Sigmoid colon (tissue), 4 donors: ENCODE results near the gene SLC5A11.

ENCODE experiments used
- CTCF ChIP-seq, 4 experiments: fragments of 450-650 bp in 3 of 4; fragments of 200-600 bp in 1 of 4; IDR thresholded peaks; one replicate each; pipeline ENCODE4 v1.5.1; 2016 to 2019; ENCODE audit warnings: antibody characterized with exemption in 4 of 4, mild to moderate bottlenecking in 3 of 4, moderate library complexity in 2 of 4
- POLR2A ChIP-seq, 2 donors: fragments of 450-650 bp; IDR thresholded peaks; one replicate each; pipeline ENCODE4 v1.6.1; 2016; ENCODE audit warnings: antibody characterized with exemption in 2 of 2, mild to moderate bottlenecking in 2 of 2, moderate library complexity in 2 of 2
- POLR2AphosphoS5 ChIP-seq, 4 donors: sonication (generic); formaldehyde crosslinking; IDR thresholded peaks; one replicate each; pipeline ENCODE4 v1.6.1; 2017; ENCODE audit warnings: antibody characterized with exemption in 4 of 4

GRCh38 chr16:24957887-24958286, 112.1 kb downstream of the SLC5A11 start:
- no peak for TF ChIP-seq CTCF (IDR thresholded peaks at IDR 0.05)
- TF ChIP-seq POLR2A (IDR thresholded peaks at IDR 0.05) = no peak
- TF ChIP-seq POLR2AphosphoS5 (IDR thresholded peaks at IDR 0.05) = no peak
